HCT116 (cell line): ENCODE measurements around the gene CENPT. TPM values are rescaled to one million over a fixed set of nuclear protein-coding genes. Genes with fewer than 3 reads are reported as not detected.

Experiments used
- ATAC-seq: fragments of 200-7000 bp; cut with Tn5 transposase; 2 replicates; pipeline ENCODE4 v1.9.1; 2020; ENCODE audit warnings: mild to moderate bottlenecking, moderate library complexity
- BruUV-seq: library from RNA; stranded (reverse); fragments of 400-500 nt; replicated peaks from 2 replicates; lab custom pipeline; 2021; lab: Mats Ljungman, UMichigan
- CTCF ChIA-PET: fragments of 300-600 bp; sonication (Branson Sonifier 250); formaldehyde crosslinking; loops from one replicate; lab custom pipeline; 2021; ENCODE audit warnings: antibody characterized with exemption; lab: Charles Lee
- POLR2A ChIA-PET: fragments of 300-600, 350-600 bp; sonication (Branson Sonifier 250); formaldehyde crosslinking; loops from one replicate; lab custom pipeline; 2021; ENCODE audit warnings: antibody characterized with exemption; lab: Charles Lee
- RAD21 ChIA-PET, 2 experiments: fragments of 300-600 bp; sonication (Branson Sonifier 250); formaldehyde crosslinking; loops; one replicate each; lab custom pipeline; 2023; ENCODE audit warnings: low total read pairs in 2 of 2; ENCODE audit not compliant: uncharacterized antibody in 2 of 2, unreplicated experiment in 2 of 2, low non-redundant PET in 1 of 2; lab: Charles Lee
- DNase-seq: peaks from one replicate; pipeline ENCODE4 v3.0.0-alpha.2; 2010; ENCODE audit warnings: low read depth, low spot score
- H2AFZ ChIP-seq: fragments of 200-600 bp; shearing (Covaris generic), sonication (generic); 2 replicates; pipeline ENCODE4 v1.6.1; 2017; ENCODE audit warnings: low read depth, mixed run types, mixed read lengths, antibody characterized with exemption, low read length; ENCODE audit not compliant: poor library complexity, severe bottlenecking
- H3K27ac ChIP-seq: 2 replicates; pipeline ENCODE4 v1.5.1; 2012; ENCODE audit warnings: low read depth, low read length
- H3K27me3 ChIP-seq: fragments of 200-600 bp; sonication (generic); 2 replicates; pipeline ENCODE4 v1.6.1; 2016; ENCODE audit warnings: mixed run types, low read length, mixed read lengths; ENCODE audit not compliant: insufficient read depth
- H3K36me3 ChIP-seq, 2 experiments: fragments of 200-500 bp in 1 of 2; fragments of 200-600 bp in 1 of 2; sonication (Bioruptor generic) in 1 of 2; sonication (generic) in 1 of 2; 2 replicates each; pipeline versions ENCODE4 v1.5.1 to v1.6.1; 2014 to 2016; ENCODE audit warnings: low read length in 2 of 2, inconsistent platforms in 1 of 2, mixed read lengths in 1 of 2, mixed run types in 1 of 2; ENCODE audit not compliant: insufficient read depth in 2 of 2, control insufficient read depth in 1 of 2
- H3K4me1 ChIP-seq, 2 experiments: fragments of 200-600 bp in 1 of 2; sonication (generic) in 1 of 2; 2 replicates each; pipeline versions ENCODE4 v1.5.1 to v1.6.1; 2012 to 2017; ENCODE audit warnings: low read length in 2 of 2, inconsistent platforms in 1 of 2, mild to moderate bottlenecking in 1 of 2, mixed read lengths in 1 of 2, mixed run types in 1 of 2, moderate library complexity in 1 of 2; ENCODE audit not compliant: insufficient read depth in 2 of 2, control insufficient read depth in 1 of 2
- H3K4me2 ChIP-seq: fragments of 200-600 bp; sonication (generic); 2 replicates; pipeline ENCODE4 v1.6.1; 2017; ENCODE audit warnings: mixed run types, low read length, mixed read lengths
- H3K4me3 ChIP-seq, 2 experiments: fragments of 200-600 bp in 1 of 2; sonication (generic) in 1 of 2; replicated peaks in 1 of 2; 2 replicates each; pipeline ENCODE4 v1.5.1; 2011 to 2016; ENCODE audit warnings: low read length in 2 of 2, control low read depth in 1 of 2, low read depth in 1 of 2, mild to moderate bottlenecking in 1 of 2, mixed read lengths in 1 of 2, mixed run types in 1 of 2
- H3K79me2 ChIP-seq: fragments of 200-600 bp; sonication (generic); 2 replicates; pipeline ENCODE4 v1.6.1; 2017; ENCODE audit warnings: mild to moderate bottlenecking, mixed run types, low read length, moderate library complexity, mixed read lengths; ENCODE audit not compliant: insufficient read depth
- H3K9ac ChIP-seq: fragments of 200-600 bp; sonication (generic); 2 replicates; pipeline ENCODE4 v1.6.1; 2016; ENCODE audit warnings: low read length, mixed read lengths
- H3K9me2 ChIP-seq: fragments of 200-600 bp; sonication (generic), shearing (Covaris generic); 2 replicates; pipeline ENCODE4 v1.6.1; 2017; ENCODE audit warnings: mixed run types, mild to moderate bottlenecking, moderate library complexity; ENCODE audit not compliant: insufficient read depth
- H3K9me3 ChIP-seq, 2 experiments: fragments of 200-500 bp in 1 of 2; fragments of 200-600 bp in 1 of 2; sonication (Bioruptor generic) in 1 of 2; sonication (generic) in 1 of 2; 2 replicates each; pipeline ENCODE4 v1.6.1; 2014 to 2017; ENCODE audit warnings: low read length in 2 of 2, mixed read lengths in 2 of 2, inconsistent platforms in 1 of 2, low read depth in 1 of 2, mild to moderate bottlenecking in 1 of 2, mixed run types in 1 of 2, moderate library complexity in 1 of 2; ENCODE audit not compliant: control insufficient read depth in 1 of 2, insufficient read depth in 1 of 2
- H4K20me1 ChIP-seq: fragments of 200-600 bp; sonication (generic), shearing (Covaris generic); 2 replicates; pipeline ENCODE4 v1.6.1; 2017; ENCODE audit warnings: mixed run types, mild to moderate bottlenecking, moderate library complexity; ENCODE audit not compliant: insufficient read depth
- ATF3 ChIP-seq: IDR thresholded peaks from 2 replicates; pipeline ENCODE4 v1.6.1; 2012
- CEBPB ChIP-seq: IDR thresholded peaks from 2 replicates; pipeline ENCODE4 v1.6.1; 2012; ENCODE audit warnings: low read depth
- EGR1 ChIP-seq: IDR thresholded peaks from 2 replicates; pipeline ENCODE4 v1.6.1; 2012; ENCODE audit warnings: low read depth
- ELF1 ChIP-seq: IDR thresholded peaks from 2 replicates; pipeline ENCODE4 v1.6.1; 2012; ENCODE audit warnings: low read depth, borderline replicate concordance
- EZH2 ChIP-seq: fragments of 200-600 bp; sonication (generic); IDR thresholded peaks from 2 replicates; pipeline ENCODE4 v1.6.1; 2017; ENCODE audit warnings: antibody characterized with exemption, mixed run types
- FOSL1 ChIP-seq: IDR thresholded peaks from 2 replicates; pipeline ENCODE4 v1.6.1; 2012; ENCODE audit warnings: low read depth
- JUND ChIP-seq: IDR thresholded peaks from 2 replicates; pipeline ENCODE4 v1.6.1; 2012
- RAD21 ChIP-seq: IDR thresholded peaks from 2 replicates; pipeline ENCODE4 v1.6.1; 2012; ENCODE audit warnings: low read depth, mild to moderate bottlenecking
- SRF ChIP-seq: IDR thresholded peaks from 2 replicates; pipeline ENCODE4 v1.6.1; 2012; ENCODE audit warnings: low read depth
- TCF7L2 ChIP-seq: IDR thresholded peaks from 2 replicates; pipeline ENCODE4 v1.7.0; 2011; ENCODE audit warnings: borderline replicate concordance, inconsistent platforms; ENCODE audit not compliant: insufficient read depth, insufficient read length; ENCODE audit errors: extremely low read depth
- YY1 ChIP-seq: IDR thresholded peaks from 2 replicates; pipeline ENCODE4 v1.6.1; 2011; ENCODE audit warnings: low read length, low read depth, moderate library complexity, mild to moderate bottlenecking; ENCODE audit not compliant: insufficient replicate concordance; ENCODE audit errors: extremely low read depth
- ZNF274 ChIP-seq: fragments of 200-500 bp; sonication (Bioruptor generic); IDR thresholded peaks from 2 replicates; pipeline ENCODE4 v1.6.1; 2014; ENCODE audit warnings: mild to moderate bottlenecking, low read depth, low read length, inconsistent platforms
- intact Hi-C: fragments of 100-400 bp; cut with micrococcal nuclease; formaldehyde crosslinking; loops from 2 replicates; pipeline ENCODE4 v1.10.0; 2022
- total RNA-seq: library from RNA; stranded (reverse); gene quantifications from one replicate; pipeline ENCODE4 v1.2.1, GENCODE V29; 2021; ENCODE audit not compliant: unreplicated experiment
- TF ChIP-seq, protein P1 (sequence below): IDR thresholded peaks from 2 replicates; pipeline ENCODE4 v1.6.1; 2012
- TF ChIP-seq, protein P2 (sequence below), 3 experiments: fragments of 200-600 bp in 1 of 3; sonication (generic) in 1 of 3; IDR thresholded peaks in 2 of 3; conservative IDR thresholded peaks in 1 of 3; 2 replicates each; pipeline ENCODE4 v1.5.1; 2012 to 2017; ENCODE audit warnings: low read depth in 2 of 3, low read length in 2 of 3, antibody characterized with exemption in 1 of 3, borderline replicate concordance in 1 of 3, control low read depth in 1 of 3, mild to moderate bottlenecking in 1 of 3, mixed read lengths in 1 of 3, mixed run types in 1 of 3, moderate library complexity in 1 of 3; ENCODE audit not compliant: insufficient read depth in 1 of 3
- TF ChIP-seq, protein P3 (sequence below): IDR thresholded peaks from 2 replicates; pipeline ENCODE4 v1.6.1; 2012; ENCODE audit warnings: low read depth

The CENPT gene
- total RNA-seq, 1 experiment from 2014 or later: 40.5 TPM

GRCh38 chr16:67828651-67829050 lies 18.8 kb downstream of the CENPT start:
- no peak overlapping the region for H3K9ac ChIP-seq

More at GRCh38 chr16:67828651-67829050, 18.8 kb downstream of the CENPT start:
- ChIA-PET CTCF (no interaction called here), POLR2A (no interaction called here), RAD21 (no interaction called here)
- intact Hi-C loops: no loop called here
- H3K27ac ChIP-seq: no peak overlapping the region
- no TSS peak for BruUV-seq
- H3K4me2 ChIP-seq: no peak overlapping the region
- peaks cover 11% of the 10 kb centered on the region for H3K79me2 ChIP-seq
- TF ChIP-seq ATF3 (no peak), SRF (no peak), JUND (no peak), ZNF274 (no peak), FOSL1 (no peak), YY1 (no peak), RAD21 (no peak), TCF7L2 (no peak), CEBPB (no peak), EZH2 (no peak), ELF1 (no peak), EGR1 (no peak)
- TF ChIP-seq, protein P1, sequence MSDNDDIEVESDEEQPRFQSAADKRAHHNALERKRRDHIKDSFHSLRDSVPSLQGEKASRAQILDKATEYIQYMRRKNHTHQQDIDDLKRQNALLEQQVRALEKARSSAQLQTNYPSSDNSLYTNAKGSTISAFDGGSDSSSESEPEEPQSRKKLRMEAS: no peak
- TF ChIP-seq, protein P2, sequence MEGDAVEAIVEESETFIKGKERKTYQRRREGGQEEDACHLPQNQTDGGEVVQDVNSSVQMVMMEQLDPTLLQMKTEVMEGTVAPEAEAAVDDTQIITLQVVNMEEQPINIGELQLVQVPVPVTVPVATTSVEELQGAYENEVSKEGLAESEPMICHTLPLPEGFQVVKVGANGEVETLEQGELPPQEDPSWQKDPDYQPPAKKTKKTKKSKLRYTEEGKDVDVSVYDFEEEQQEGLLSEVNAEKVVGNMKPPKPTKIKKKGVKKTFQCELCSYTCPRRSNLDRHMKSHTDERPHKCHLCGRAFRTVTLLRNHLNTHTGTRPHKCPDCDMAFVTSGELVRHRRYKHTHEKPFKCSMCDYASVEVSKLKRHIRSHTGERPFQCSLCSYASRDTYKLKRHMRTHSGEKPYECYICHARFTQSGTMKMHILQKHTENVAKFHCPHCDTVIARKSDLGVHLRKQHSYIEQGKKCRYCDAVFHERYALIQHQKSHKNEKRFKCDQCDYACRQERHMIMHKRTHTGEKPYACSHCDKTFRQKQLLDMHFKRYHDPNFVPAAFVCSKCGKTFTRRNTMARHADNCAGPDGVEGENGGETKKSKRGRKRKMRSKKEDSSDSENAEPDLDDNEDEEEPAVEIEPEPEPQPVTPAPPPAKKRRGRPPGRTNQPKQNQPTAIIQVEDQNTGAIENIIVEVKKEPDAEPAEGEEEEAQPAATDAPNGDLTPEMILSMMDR (IDR thresholded peaks at IDR 0.05 in 2 of 3, conservative IDR thresholded peaks at IDR 0.05 in 1 of 3; ENCODE audit: borderline replicate concordance in 1 of 3, insufficient read depth in 1 of 3, low read depth in 2 of 3, low read length in 2 of 3): no peak
- TF ChIP-seq, protein P3, sequence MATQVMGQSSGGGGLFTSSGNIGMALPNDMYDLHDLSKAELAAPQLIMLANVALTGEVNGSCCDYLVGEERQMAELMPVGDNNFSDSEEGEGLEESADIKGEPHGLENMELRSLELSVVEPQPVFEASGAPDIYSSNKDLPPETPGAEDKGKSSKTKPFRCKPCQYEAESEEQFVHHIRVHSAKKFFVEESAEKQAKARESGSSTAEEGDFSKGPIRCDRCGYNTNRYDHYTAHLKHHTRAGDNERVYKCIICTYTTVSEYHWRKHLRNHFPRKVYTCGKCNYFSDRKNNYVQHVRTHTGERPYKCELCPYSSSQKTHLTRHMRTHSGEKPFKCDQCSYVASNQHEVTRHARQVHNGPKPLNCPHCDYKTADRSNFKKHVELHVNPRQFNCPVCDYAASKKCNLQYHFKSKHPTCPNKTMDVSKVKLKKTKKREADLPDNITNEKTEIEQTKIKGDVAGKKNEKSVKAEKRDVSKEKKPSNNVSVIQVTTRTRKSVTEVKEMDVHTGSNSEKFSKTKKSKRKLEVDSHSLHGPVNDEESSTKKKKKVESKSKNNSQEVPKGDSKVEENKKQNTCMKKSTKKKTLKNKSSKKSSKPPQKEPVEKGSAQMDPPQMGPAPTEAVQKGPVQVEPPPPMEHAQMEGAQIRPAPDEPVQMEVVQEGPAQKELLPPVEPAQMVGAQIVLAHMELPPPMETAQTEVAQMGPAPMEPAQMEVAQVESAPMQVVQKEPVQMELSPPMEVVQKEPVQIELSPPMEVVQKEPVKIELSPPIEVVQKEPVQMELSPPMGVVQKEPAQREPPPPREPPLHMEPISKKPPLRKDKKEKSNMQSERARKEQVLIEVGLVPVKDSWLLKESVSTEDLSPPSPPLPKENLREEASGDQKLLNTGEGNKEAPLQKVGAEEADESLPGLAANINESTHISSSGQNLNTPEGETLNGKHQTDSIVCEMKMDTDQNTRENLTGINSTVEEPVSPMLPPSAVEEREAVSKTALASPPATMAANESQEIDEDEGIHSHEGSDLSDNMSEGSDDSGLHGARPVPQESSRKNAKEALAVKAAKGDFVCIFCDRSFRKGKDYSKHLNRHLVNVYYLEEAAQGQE: no peak
- H3K36me3 ChIP-seq: peaks cover 16 to 24% of the 10 kb centered on the region in 2 experiments; a peak in 3 of 4 replicates
- H3K27me3 ChIP-seq: no peaks in the 10 kb centered on the region
- ATAC-seq (no peak), DNase-seq (no peak)
- no peak overlapping the region for H2AFZ ChIP-seq
- H3K9me3 ChIP-seq: no peaks in the 10 kb centered on the region
- H4K20me1 ChIP-seq: no peaks in the 10 kb centered on the region
- H3K9me2 ChIP-seq: no peaks in the 10 kb centered on the region
- H3K4me1 ChIP-seq: peaks cover 3 to 8% of the 10 kb centered on the region in 2 experiments; a peak in 3 of 4 replicates
- no peak overlapping the region for H3K4me3 ChIP-seq
